ENCODE results near the gene PALM2AKAP2. TPM values are rescaled to one million over a fixed set of nuclear protein-coding genes. Genes with fewer than 3 reads are reported as not detected.

Gene PALM2AKAP2
- total and polyA plus RNA-seq, 5 donors = 7.6 to 130 (median 85.2) TPM

GRCh38 chr9:109802491-109802890, 22.5 kb downstream of the PALM2AKAP2 start:
- WGBS = 95% methylated on average over 1 of the region's 1 CpG
- DNase-seq (no peak), ATAC-seq (no peak)
- Histone ChIP-seq H3K27me3 (ENCODE audit: control insufficient read depth, insufficient read depth) (no peaks in the 10 kb centered on the region), H3K4me3 (ENCODE audit: low read length) (no peak overlapping the region), H3K27ac (ENCODE audit: low read length) (no peak overlapping the region), H3K4me1 (ENCODE audit: control insufficient read depth, insufficient read depth, low read length) (peaks cover 7% of the 10 kb centered on the region), H3K9me3 (ENCODE audit: control insufficient read depth, low read length) (no peaks in the 10 kb centered on the region)
- intact Hi-C loops (cut with DNase I) = no loop called here

- intact Hi-C loops (cut with DNase I) = no loop called here
- Histone ChIP-seq H3K27ac (ENCODE audit: low read length) (no peak overlapping the region), H3K27me3 (ENCODE audit: control insufficient read depth, insufficient read depth) (no peaks in the 10 kb centered on the region), H3K9me3 (ENCODE audit: control insufficient read depth, low read length) (no peaks in the 10 kb centered on the region), H3K4me1 (ENCODE audit: control insufficient read depth, insufficient read depth, low read length) (peaks cover 4% of the 10 kb centered on the region), H3K4me3 (ENCODE audit: low read length) (no peak overlapping the region)
- DNase-seq = peak; percentile 32 to 71 (median 59)
- 35% methylated on average over 2 of the region's 2 CpGs for WGBS
- peak; percentile 47 to 48 for ATAC-seq
These were observed 25.1 kb downstream of the PALM2AKAP2 start for GRCh38 chr9:109805050-109805449.

- H3K4me1 ChIP-seq (ENCODE audit: control insufficient read depth, insufficient read depth, low read length) = peaks cover under 1% of the 10 kb centered on the region
- no peaks in the 10 kb centered on the region for H3K9me3 ChIP-seq (ENCODE audit: control insufficient read depth, low read length)
- WGBS = 30% methylated on average over 2 of the region's 2 CpGs
- H3K27ac ChIP-seq (ENCODE audit: low read length) = peak overlapping the region; percentile 34
- intact Hi-C loops (cut with DNase I) = no loop called here
- peak; percentile 76 to 78 for ATAC-seq
- H3K27me3 ChIP-seq (ENCODE audit: control insufficient read depth, insufficient read depth) = no peaks in the 10 kb centered on the region
- no peak overlapping the region for H3K4me3 ChIP-seq (ENCODE audit: low read length)
- peak in 1 of 3 donors; percentile 46 for DNase-seq
These were observed 26.6 kb downstream of the PALM2AKAP2 start for GRCh38 chr9:109806506-109807115.

GRCh38 chr9:109811876-109812275, 31.9 kb downstream of the PALM2AKAP2 start:
- peak in 1 of 3 donors; percentile 33 for DNase-seq
- ATAC-seq = no peak
- Histone ChIP-seq H3K27ac (ENCODE audit: low read length) (no peak overlapping the region), H3K27me3 (ENCODE audit: control insufficient read depth, insufficient read depth) (no peaks in the 10 kb centered on the region), H3K4me3 (ENCODE audit: low read length) (no peak overlapping the region), H3K4me1 (ENCODE audit: control insufficient read depth, insufficient read depth, low read length) (peaks cover 10% of the 10 kb centered on the region), H3K9me3 (ENCODE audit: control insufficient read depth, low read length) (no peaks in the 10 kb centered on the region)
- WGBS = 54% methylated on average over 1 of the region's 1 CpG
- intact Hi-C loops (cut with DNase I) = loop anchor here in 1 of 4 donors (10.0 kb wide), 1 partner anchor 237 kb away; no protein-coding TSS in a partner anchor

- ATAC-seq = no peak
These were observed 32.3 kb downstream of the PALM2AKAP2 start for GRCh38 chr9:109812331-109812730.

GRCh38 chr9:109812818-109813281, 32.9 kb downstream of the PALM2AKAP2 start:
- DNase-seq (no peak), ATAC-seq (no peak)
- Histone ChIP-seq H3K4me3 (ENCODE audit: low read length) (no peak overlapping the region), H3K27ac (ENCODE audit: low read length) (no peak overlapping the region), H3K27me3 (ENCODE audit: control insufficient read depth, insufficient read depth) (no peaks in the 10 kb centered on the region), H3K9me3 (ENCODE audit: control insufficient read depth, low read length) (no peaks in the 10 kb centered on the region), H3K4me1 (ENCODE audit: control insufficient read depth, insufficient read depth, low read length) (peaks cover 10% of the 10 kb centered on the region)
- intact Hi-C loops (cut with DNase I) = loop anchor here in 1 of 4 donors (10.0 kb wide), 1 partner anchor 238 kb away; no protein-coding TSS in a partner anchor
- WGBS = 84% methylated on average over 1 of the region's 1 CpG

More at GRCh38 chr9:109812331-109812730, 32.3 kb downstream of the PALM2AKAP2 start:
- Histone ChIP-seq H3K4me3 (ENCODE audit: low read length) (no peak overlapping the region), H3K9me3 (ENCODE audit: control insufficient read depth, low read length) (no peaks in the 10 kb centered on the region), H3K27me3 (ENCODE audit: control insufficient read depth, insufficient read depth) (no peaks in the 10 kb centered on the region), H3K4me1 (ENCODE audit: control insufficient read depth, insufficient read depth, low read length) (peaks cover 10% of the 10 kb centered on the region), H3K27ac (ENCODE audit: low read length) (no peak overlapping the region)
- DNase-seq = no peak
- 84% methylated on average over 4 of the region's 4 CpGs for WGBS
- intact Hi-C loops (cut with DNase I) = loop anchor here in 1 of 4 donors (10.0 kb wide), 1 partner anchor 238 kb away; no protein-coding TSS in a partner anchor

GRCh38 chr9:109813303-109813702, 33.3 kb downstream of the PALM2AKAP2 start:
- H3K4me3 ChIP-seq (ENCODE audit: low read length) = no peak overlapping the region
- peaks cover 10% of the 10 kb centered on the region for H3K4me1 ChIP-seq (ENCODE audit: control insufficient read depth, insufficient read depth, low read length)
- ATAC-seq = no peak
- WGBS = 38% methylated on average over 4 of the region's 4 CpGs
- no peaks in the 10 kb centered on the region for H3K27me3 ChIP-seq (ENCODE audit: control insufficient read depth, insufficient read depth)
- no peaks in the 10 kb centered on the region for H3K9me3 ChIP-seq (ENCODE audit: control insufficient read depth, low read length)
- intact Hi-C loops (cut with DNase I) = loop anchor here in 1 of 4 donors (10.0 kb wide), 1 partner anchor 239 kb away; no protein-coding TSS in a partner anchor
- no peak overlapping the region for H3K27ac ChIP-seq (ENCODE audit: low read length)
- no peak for DNase-seq

- Histone ChIP-seq H3K27me3 (ENCODE audit: control insufficient read depth, insufficient read depth) (no peaks in the 10 kb centered on the region), H3K4me1 (ENCODE audit: control insufficient read depth, insufficient read depth, low read length) (peaks cover 10% of the 10 kb centered on the region), H3K9me3 (ENCODE audit: control insufficient read depth, low read length) (no peaks in the 10 kb centered on the region), H3K4me3 (ENCODE audit: low read length) (no peak overlapping the region), H3K27ac (ENCODE audit: low read length) (no peak overlapping the region)
- DNase-seq (no peak), ATAC-seq (no peak)
- intact Hi-C loops (cut with DNase I) = loop anchor here in 1 of 4 donors (10.0 kb wide), 1 partner anchor 239 kb away; no protein-coding TSS in a partner anchor
- WGBS = 89% methylated on average over 6 of the region's 6 CpGs
These were observed 33.8 kb downstream of the PALM2AKAP2 start for GRCh38 chr9:109813829-109814228.

- intact Hi-C loops (cut with DNase I) = loop anchor here in 1 of 4 donors (10.0 kb wide), 1 partner anchor 241 kb away; no protein-coding TSS in a partner anchor
These were observed 35.5 kb downstream of the PALM2AKAP2 start for GRCh38 chr9:109815366-109815947.

GRCh38 chr9:109816490-109816889, 36.5 kb downstream of the PALM2AKAP2 start:
- ATAC-seq (peak; percentile 74 to 88), DNase-seq (peak in 1 of 3 donors; percentile 24)
- Histone ChIP-seq H3K4me3 (ENCODE audit: low read length) (no peak overlapping the region), H3K27me3 (ENCODE audit: control insufficient read depth, insufficient read depth) (no peaks in the 10 kb centered on the region), H3K27ac (ENCODE audit: low read length) (peak overlapping the region; percentile 54), H3K4me1 (ENCODE audit: control insufficient read depth, insufficient read depth, low read length) (peaks cover 10% of the 10 kb centered on the region), H3K9me3 (ENCODE audit: control insufficient read depth, low read length) (no peaks in the 10 kb centered on the region)
- intact Hi-C loops (cut with DNase I) = loop anchor here in 1 of 4 donors (10.0 kb wide), 1 partner anchor 242 kb away; no protein-coding TSS in a partner anchor
- 27% methylated on average over 4 of the region's 4 CpGs for WGBS

More at GRCh38 chr9:109815366-109815947, 35.5 kb downstream of the PALM2AKAP2 start:
- DNase-seq (no peak), ATAC-seq (no peak)
- Histone ChIP-seq H3K4me1 (ENCODE audit: control insufficient read depth, insufficient read depth, low read length) (peaks cover 10% of the 10 kb centered on the region), H3K27ac (ENCODE audit: low read length) (no peak overlapping the region), H3K4me3 (ENCODE audit: low read length) (no peak overlapping the region), H3K9me3 (ENCODE audit: control insufficient read depth, low read length) (no peaks in the 10 kb centered on the region), H3K27me3 (ENCODE audit: control insufficient read depth, insufficient read depth) (no peaks in the 10 kb centered on the region)
